ENCODE measurements around the gene HELQ.

HELQ gene

GRCh38 chr4:83364312-83364711, 91.3 kb downstream of the HELQ start:
- Histone ChIP-seq H3K4me1 (ENCODE audit: control insufficient read depth, insufficient read depth, low read depth, low read length) (no peaks in the 10 kb centered on the region), H3K4ac (ENCODE audit: low read depth in 1 of 2, low read length in 2 of 2) (no peak overlapping the region), H3K4me3 (ENCODE audit: insufficient read depth in 1 of 2, low read depth in 1 of 2, low read length in 2 of 2) (no peak overlapping the region), H3K18ac (ENCODE audit: low read depth in 1 of 2, low read length in 2 of 2) (no peak overlapping the region), H3K9me3 (ENCODE audit: control insufficient read depth, low read length) (no peaks in the 10 kb centered on the region), H2AK5ac (ENCODE audit: low read length, severe bottlenecking) (no peak overlapping the region), H3K14ac (ENCODE audit: low read length in 2 of 2) (no peak overlapping the region), H4K91ac (ENCODE audit: low read length) (no peak overlapping the region), H3K36me3 (ENCODE audit: control insufficient read depth in 1 of 2, insufficient read depth in 2 of 2, low read depth in 1 of 2, low read length in 2 of 2) (no peaks in the 10 kb centered on the region), H3K23ac (ENCODE audit: low read length in 2 of 2) (no peak overlapping the region), H2BK5ac (ENCODE audit: low read depth, low read length, poor library complexity, severe bottlenecking) (no peak overlapping the region), H3K27me3 (ENCODE audit: control insufficient read depth in 1 of 2, insufficient read depth in 1 of 2, low read length in 2 of 2) (no peaks in the 10 kb centered on the region), H4K8ac (ENCODE audit: low read length) (no peak overlapping the region), H3K4me2 (ENCODE audit: low read length, poor library complexity, severe bottlenecking) (no peak overlapping the region), H3K79me1 (replicated peaks; ENCODE audit: low read length, poor library complexity, severe bottlenecking) (no peaks in the 10 kb centered on the region), H2BK120ac (ENCODE audit: low read depth, low read length) (no peak overlapping the region), H2AFZ (ENCODE audit: low read depth, low read length) (no peak overlapping the region), H2BK12ac (ENCODE audit: low read length in 2 of 2) (no peak overlapping the region), H3K27ac (ENCODE audit: low read length, poor library complexity, severe bottlenecking) (no peak overlapping the region), H3K9ac (ENCODE audit: low read length) (no peak overlapping the region), H2BK15ac (ENCODE audit: low read depth, poor library complexity, severe bottlenecking) (no peak overlapping the region)
- 94% methylated on average over 3 of the region's 3 CpGs for WGBS
- DNase-seq, result no peak

GRCh38 chr4:83362492-83363329, 92.9 kb downstream of the HELQ start:
- peak overlapping the region; percentile 24 for H4K8ac ChIP-seq (ENCODE audit: low read length)

GRCh38 chr4:83361416-83362103, 94.1 kb downstream of the HELQ start:
- no peak overlapping the region for H2AFZ ChIP-seq (ENCODE audit: low read depth, low read length)
- no peak overlapping the region for H2BK12ac ChIP-seq (ENCODE audit: low read length in 2 of 2)
- H2BK5ac ChIP-seq (ENCODE audit: low read depth, low read length, poor library complexity, severe bottlenecking), result no peak overlapping the region
- H3K9ac ChIP-seq (ENCODE audit: low read length), result peak overlapping the region; percentile 62
- H3K4me2 ChIP-seq (ENCODE audit: low read length, poor library complexity, severe bottlenecking), result no peak overlapping the region
- peaks cover 2% of the 10 kb centered on the region for H3K4me1 ChIP-seq (ENCODE audit: control insufficient read depth, insufficient read depth, low read depth, low read length)
- no peaks in the 10 kb centered on the region for H3K36me3 ChIP-seq (ENCODE audit: control insufficient read depth in 1 of 2, insufficient read depth in 2 of 2, low read depth in 1 of 2, low read length in 2 of 2)
- no peaks in the 10 kb centered on the region for H3K27me3 ChIP-seq (ENCODE audit: control insufficient read depth in 1 of 2, insufficient read depth in 1 of 2, low read length in 2 of 2)
- H3K23ac ChIP-seq (ENCODE audit: low read length in 2 of 2), result no peak overlapping the region
- no peak for DNase-seq
- H2AK5ac ChIP-seq (ENCODE audit: low read length, severe bottlenecking), result no peak overlapping the region
- no peaks in the 10 kb centered on the region for H3K9me3 ChIP-seq (ENCODE audit: control insufficient read depth, low read length)
- no peak overlapping the region for H3K4ac ChIP-seq (ENCODE audit: low read depth in 1 of 2, low read length in 2 of 2)
- H4K8ac ChIP-seq (ENCODE audit: low read length), result no peak overlapping the region
- no peak overlapping the region for H3K18ac ChIP-seq (ENCODE audit: low read depth in 1 of 2, low read length in 2 of 2)
- 90% methylated on average over 7 of the region's 7 CpGs for WGBS
- H2BK15ac ChIP-seq (ENCODE audit: low read depth, poor library complexity, severe bottlenecking), result no peak overlapping the region
- H3K14ac ChIP-seq (ENCODE audit: low read length in 2 of 2), result no peak overlapping the region
- H2BK120ac ChIP-seq (ENCODE audit: low read depth, low read length), result no peak overlapping the region
- H3K79me1 ChIP-seq (replicated peaks; ENCODE audit: low read length, poor library complexity, severe bottlenecking), result no peaks in the 10 kb centered on the region
- H4K91ac ChIP-seq (ENCODE audit: low read length), result no peak overlapping the region
- no peak overlapping the region for H3K27ac ChIP-seq (ENCODE audit: low read length, poor library complexity, severe bottlenecking)
- H3K4me3 ChIP-seq (ENCODE audit: insufficient read depth in 1 of 2, low read depth in 1 of 2, low read length in 2 of 2), result no peak overlapping the region

More at GRCh38 chr4:83362492-83363329, 92.9 kb downstream of the HELQ start:
- no peaks in the 10 kb centered on the region for H3K36me3 ChIP-seq (ENCODE audit: control insufficient read depth in 1 of 2, insufficient read depth in 2 of 2, low read depth in 1 of 2, low read length in 2 of 2)
- no peaks in the 10 kb centered on the region for H3K79me1 ChIP-seq (replicated peaks; ENCODE audit: low read length, poor library complexity, severe bottlenecking)
- no peak overlapping the region for H3K4ac ChIP-seq (ENCODE audit: low read depth in 1 of 2, low read length in 2 of 2)
- H3K27me3 ChIP-seq (ENCODE audit: control insufficient read depth in 1 of 2, insufficient read depth in 1 of 2, low read length in 2 of 2), result no peaks in the 10 kb centered on the region
- no peak overlapping the region for H3K27ac ChIP-seq (ENCODE audit: low read length, poor library complexity, severe bottlenecking)
- H4K91ac ChIP-seq (ENCODE audit: low read length), result no peak overlapping the region
- H3K9me3 ChIP-seq (ENCODE audit: control insufficient read depth, low read length), result no peaks in the 10 kb centered on the region
- no peak overlapping the region for H2AK5ac ChIP-seq (ENCODE audit: low read length, severe bottlenecking)
- H2AFZ ChIP-seq (ENCODE audit: low read depth, low read length), result no peak overlapping the region
- no peak overlapping the region for H2BK120ac ChIP-seq (ENCODE audit: low read depth, low read length)
- no peak overlapping the region for H3K14ac ChIP-seq (ENCODE audit: low read length in 2 of 2)
- H3K23ac ChIP-seq (ENCODE audit: low read length in 2 of 2), result no peak overlapping the region
- no peak overlapping the region for H3K4me2 ChIP-seq (ENCODE audit: low read length, poor library complexity, severe bottlenecking)
- peak overlapping the region; percentile 62 for H3K9ac ChIP-seq (ENCODE audit: low read length)
- no peak overlapping the region for H2BK15ac ChIP-seq (ENCODE audit: low read depth, poor library complexity, severe bottlenecking)
- H3K4me3 ChIP-seq (ENCODE audit: insufficient read depth in 1 of 2, low read depth in 1 of 2, low read length in 2 of 2), result no peak overlapping the region
- no peak overlapping the region for H3K18ac ChIP-seq (ENCODE audit: low read depth in 1 of 2, low read length in 2 of 2)
- peak; percentile 38 for DNase-seq
- H2BK5ac ChIP-seq (ENCODE audit: low read depth, low read length, poor library complexity, severe bottlenecking), result no peak overlapping the region
- H3K4me1 ChIP-seq (ENCODE audit: control insufficient read depth, insufficient read depth, low read depth, low read length), result peaks cover under 1% of the 10 kb centered on the region
- H2BK12ac ChIP-seq (ENCODE audit: low read length in 2 of 2), result no peak overlapping the region
- WGBS, result 82% methylated on average over 9 of the region's 9 CpGs

- H4K91ac ChIP-seq (ENCODE audit: low read length), result no peak overlapping the region
- H2BK12ac ChIP-seq (ENCODE audit: low read length in 2 of 2), result no peak overlapping the region
- no peak overlapping the region for H3K9ac ChIP-seq (ENCODE audit: low read length)
- no peak overlapping the region for H4K8ac ChIP-seq (ENCODE audit: low read length)
- H3K18ac ChIP-seq (ENCODE audit: low read depth in 1 of 2, low read length in 2 of 2), result no peak overlapping the region
- H2AK5ac ChIP-seq (ENCODE audit: low read length, severe bottlenecking), result no peak overlapping the region
- no peak for DNase-seq
- H3K27ac ChIP-seq (ENCODE audit: low read length, poor library complexity, severe bottlenecking), result no peak overlapping the region
- no peaks in the 10 kb centered on the region for H3K9me3 ChIP-seq (ENCODE audit: control insufficient read depth, low read length)
- H3K4me3 ChIP-seq (ENCODE audit: insufficient read depth in 1 of 2, low read depth in 1 of 2, low read length in 2 of 2), result no peak overlapping the region
- H3K23ac ChIP-seq (ENCODE audit: low read length in 2 of 2), result no peak overlapping the region
- no peak overlapping the region for H3K14ac ChIP-seq (ENCODE audit: low read length in 2 of 2)
- no peak overlapping the region for H2BK5ac ChIP-seq (ENCODE audit: low read depth, low read length, poor library complexity, severe bottlenecking)
- H3K79me1 ChIP-seq (replicated peaks; ENCODE audit: low read length, poor library complexity, severe bottlenecking), result no peaks in the 10 kb centered on the region
- no peak overlapping the region for H2AFZ ChIP-seq (ENCODE audit: low read depth, low read length)
- H3K4ac ChIP-seq (ENCODE audit: low read depth in 1 of 2, low read length in 2 of 2), result no peak overlapping the region
- WGBS, result 98% methylated on average over 3 of the region's 4 CpGs
- H3K4me1 ChIP-seq (ENCODE audit: control insufficient read depth, insufficient read depth, low read depth, low read length), result peaks cover 3% of the 10 kb centered on the region
- no peaks in the 10 kb centered on the region for H3K36me3 ChIP-seq (ENCODE audit: control insufficient read depth in 1 of 2, insufficient read depth in 2 of 2, low read depth in 1 of 2, low read length in 2 of 2)
- H3K27me3 ChIP-seq (ENCODE audit: control insufficient read depth in 1 of 2, insufficient read depth in 1 of 2, low read length in 2 of 2), result no peaks in the 10 kb centered on the region
- H3K4me2 ChIP-seq (ENCODE audit: low read length, poor library complexity, severe bottlenecking), result no peak overlapping the region
- H2BK15ac ChIP-seq (ENCODE audit: low read depth, poor library complexity, severe bottlenecking), result no peak overlapping the region
- no peak overlapping the region for H2BK120ac ChIP-seq (ENCODE audit: low read depth, low read length)
Measured at GRCh38 chr4:83360018-83360417, 95.6 kb downstream of the HELQ start.

Data from mesenchymal stem cell (in vitro differentiated cells and primary cell).